Osteoblast (primary cell): Measurements from ENCODE around the gene C1QTNF9. TPM values are rescaled to one million over a fixed set of nuclear protein-coding genes. Genes with fewer than 3 reads are reported as not detected.

Experiments used
- DNase-seq: peaks from one replicate; pipeline ENCODE4 v3.0.0; 2011; ENCODE audit warnings: low spot score, mixed read lengths; ENCODE audit not compliant: insufficient read length; ENCODE audit errors: missing footprints
- H2AFZ ChIP-seq: 2 replicates; pipeline ENCODE4 v1.6.0; 2011; ENCODE audit warnings: mild to moderate bottlenecking, low read length
- H3K27ac ChIP-seq: 2 replicates; pipeline ENCODE4 v1.5.1; 2011; ENCODE audit warnings: mild to moderate bottlenecking, low read depth, low read length, moderate library complexity
- H3K27me3 ChIP-seq: 2 replicates; pipeline ENCODE4 v1.6.0; 2012; ENCODE audit warnings: mild to moderate bottlenecking, control low read depth, inconsistent platforms, low read length, moderate library complexity; ENCODE audit not compliant: insufficient read depth
- H3K36me3 ChIP-seq: 2 replicates; pipeline ENCODE4 v1.5.1; 2011; ENCODE audit warnings: mild to moderate bottlenecking, low read length, control low read depth, moderate library complexity; ENCODE audit not compliant: insufficient read depth
- H3K4me1 ChIP-seq: 2 replicates; pipeline ENCODE4 v1.5.1; 2011; ENCODE audit warnings: mild to moderate bottlenecking, low read length, control low read depth, moderate library complexity; ENCODE audit not compliant: insufficient read depth
- H3K4me2 ChIP-seq: 2 replicates; pipeline ENCODE4 v1.6.0; 2011; ENCODE audit warnings: mild to moderate bottlenecking, low read length; ENCODE audit not compliant: insufficient read depth
- H3K4me3 ChIP-seq: fragments of 200-600 bp; sonication (generic); 3 replicates; pipeline ENCODE4 v1.5.1; 2012; ENCODE audit warnings: mild to moderate bottlenecking, low read length, inconsistent platforms; ENCODE audit not compliant: insufficient read depth
- H3K79me2 ChIP-seq: 2 replicates; pipeline ENCODE4 v1.6.0; 2012; ENCODE audit warnings: mild to moderate bottlenecking, low read length, control low read depth, inconsistent platforms; ENCODE audit not compliant: insufficient read depth
- H3K9me3 ChIP-seq: 2 replicates; pipeline ENCODE4 v1.5.1; 2011; ENCODE audit warnings: low read depth, low read length, control low read depth
- H4K20me1 ChIP-seq: 2 replicates; pipeline ENCODE4 v1.6.0; 2012; ENCODE audit warnings: mild to moderate bottlenecking, low read length, control low read depth; ENCODE audit not compliant: insufficient read depth
- CTCF ChIP-seq: IDR thresholded peaks from 2 replicates; pipeline ENCODE4 v1.5.1; 2011; ENCODE audit warnings: mild to moderate bottlenecking, low read depth, low read length, moderate library complexity; ENCODE audit errors: extremely low read depth
- total RNA-seq: library from RNA; depleted of rRNA; stranded (reverse); fragments of >200 nt; gene quantifications from 2 replicates; pipeline ENCODE4 v1.2.3, GENCODE V29; 2012

Gene C1QTNF9
- total RNA-seq, 1 donor, result not detected

- Histone ChIP-seq H3K4me3 (peak overlapping the region; percentile 73), H3K4me1 (peaks cover 24% of the 10 kb centered on the region), H2AFZ (peak overlapping the region; percentile 94), H3K36me3 (no peaks in the 10 kb centered on the region), H4K20me1 (no peaks in the 10 kb centered on the region), H3K4me2 (peak overlapping the region; percentile 92), H3K27me3 (no peaks in the 10 kb centered on the region), H3K9me3 (no peaks in the 10 kb centered on the region), H3K27ac (peak overlapping the region; percentile 78), H3K79me2 (no peaks in the 10 kb centered on the region)
- no peak for TF ChIP-seq CTCF
- DNase-seq, result peak; percentile 74
These were observed 38.7 kb upstream of the C1QTNF9 start for GRCh38 chr13:24270639-24271141.

- peak overlapping the region; percentile 94 for H2AFZ ChIP-seq
- H3K9me3 ChIP-seq, result no peaks in the 10 kb centered on the region
- H3K79me2 ChIP-seq, result no peaks in the 10 kb centered on the region
- no peak for TF ChIP-seq CTCF
- peak overlapping the region; percentile 78 for H3K27ac ChIP-seq
- peak overlapping the region; percentile 92 for H3K4me2 ChIP-seq
- no peaks in the 10 kb centered on the region for H4K20me1 ChIP-seq
- H3K36me3 ChIP-seq, result no peaks in the 10 kb centered on the region
- H3K4me1 ChIP-seq, result peaks cover 24% of the 10 kb centered on the region
- DNase-seq, result no peak
- no peaks in the 10 kb centered on the region for H3K27me3 ChIP-seq
- peak overlapping the region; percentile 73 for H3K4me3 ChIP-seq
These were observed 38.2 kb upstream of the C1QTNF9 start for GRCh38 chr13:24271231-24271600.

GRCh38 chr13:24271601-24272451 lies 37.6 kb upstream of the C1QTNF9 start:
- peak overlapping the region; percentile 92 for H3K4me2 ChIP-seq
- H2AFZ ChIP-seq, result peak overlapping the region; percentile 94
- peak overlapping the region; percentile 78 for H3K27ac ChIP-seq
- no peaks in the 10 kb centered on the region for H3K27me3 ChIP-seq
- H3K9me3 ChIP-seq, result no peaks in the 10 kb centered on the region
- DNase-seq, result peak; percentile 96
- H3K4me1 ChIP-seq, result peaks cover 24% of the 10 kb centered on the region
- H3K4me3 ChIP-seq, result peak overlapping the region; percentile 73
- no peak for TF ChIP-seq CTCF
- H3K79me2 ChIP-seq, result no peaks in the 10 kb centered on the region
- H3K36me3 ChIP-seq, result no peaks in the 10 kb centered on the region
- no peaks in the 10 kb centered on the region for H4K20me1 ChIP-seq

GRCh38 chr13:24272452-24273161 lies 36.8 kb upstream of the C1QTNF9 start:
- H3K9me3 ChIP-seq, result no peaks in the 10 kb centered on the region
- no peaks in the 10 kb centered on the region for H3K27me3 ChIP-seq
- DNase-seq, result no peak
- peaks cover 24% of the 10 kb centered on the region for H3K4me1 ChIP-seq
- no peaks in the 10 kb centered on the region for H3K79me2 ChIP-seq
- H3K36me3 ChIP-seq, result no peaks in the 10 kb centered on the region
- peak overlapping the region; percentile 78 for H3K27ac ChIP-seq
- TF ChIP-seq CTCF, result no peak
- H3K4me3 ChIP-seq, result peak overlapping the region; percentile 73
- peak overlapping the region; percentile 94 for H2AFZ ChIP-seq
- no peaks in the 10 kb centered on the region for H4K20me1 ChIP-seq
- peak overlapping the region; percentile 92 for H3K4me2 ChIP-seq
